RCC 7860 (cell line): ENCODE measurements around the gene KDM4C.

ENCODE experiments used
- DNase-seq: peaks from one replicate; pipeline ENCODE4 v3.0.0-alpha.2; 2015; ENCODE audit warnings: low spot score
- FAIRE-seq: peaks from 2 replicates; lab custom pipeline; 2012; peaks lifted over from hg19 to GRCh38; lab: Jason Lieb, UNC

The KDM4C gene

GRCh38 chr9:7121055-7121454 lies 363.3 kb downstream of the KDM4C start:
- no peak for FAIRE-seq
- no peak for DNase-seq

- no peak for FAIRE-seq
- no peak for DNase-seq
These were observed 363.9 kb downstream of the KDM4C start for GRCh38 chr9:7121664-7122063.

- FAIRE-seq = no peak
These were observed 366.0 kb downstream of the KDM4C start for GRCh38 chr9:7123743-7124142.

GRCh38 chr9:7125231-7125630 lies 367.5 kb downstream of the KDM4C start:
- DNase-seq (no peak), FAIRE-seq (no peak)

More at GRCh38 chr9:7123743-7124142, 366.0 kb downstream of the KDM4C start:
- peak; percentile 16 for DNase-seq

GRCh38 chr9:7129391-7129790 lies 371.6 kb downstream of the KDM4C start:
- DNase-seq (peak; percentile 20), FAIRE-seq (no peak)

GRCh38 chr9:7130266-7130820 lies 372.6 kb downstream of the KDM4C start:
- DNase-seq = no peak
- no peak for FAIRE-seq

- DNase-seq (no peak), FAIRE-seq (no peak)
These were observed 374.8 kb downstream of the KDM4C start for GRCh38 chr9:7132605-7133004.

- no peak for DNase-seq
- FAIRE-seq = no peak
These were observed 378.0 kb downstream of the KDM4C start for GRCh38 chr9:7135735-7136134.

- FAIRE-seq (no peak), DNase-seq (no peak)
These were observed 379.3 kb downstream of the KDM4C start for GRCh38 chr9:7137040-7137439.

GRCh38 chr9:7137571-7137970 lies 379.8 kb downstream of the KDM4C start:
- no peak for DNase-seq
- no peak for FAIRE-seq

- FAIRE-seq = no peak
These were observed 382.1 kb downstream of the KDM4C start for GRCh38 chr9:7139886-7140285.

GRCh38 chr9:7140401-7140800 lies 382.6 kb downstream of the KDM4C start:
- DNase-seq (no peak), FAIRE-seq (no peak)

More at GRCh38 chr9:7139886-7140285, 382.1 kb downstream of the KDM4C start:
- no peak for DNase-seq

- FAIRE-seq = no peak
- no peak for DNase-seq
These were observed 385.9 kb downstream of the KDM4C start for GRCh38 chr9:7143645-7144200.

GRCh38 chr9:7144265-7145046 lies 386.7 kb downstream of the KDM4C start:
- DNase-seq (no peak), FAIRE-seq (no peak)

GRCh38 chr9:7145361-7146069 lies 387.7 kb downstream of the KDM4C start:
- DNase-seq (no peak), FAIRE-seq (no peak)

- FAIRE-seq = no peak
- no peak for DNase-seq
These were observed 388.8 kb downstream of the KDM4C start for GRCh38 chr9:7146582-7146981.

GRCh38 chr9:7147121-7148090 lies 389.6 kb downstream of the KDM4C start:
- FAIRE-seq (no peak), DNase-seq (no peak)

GRCh38 chr9:7148243-7148765 lies 390.5 kb downstream of the KDM4C start:
- FAIRE-seq (no peak), DNase-seq (no peak)

GRCh38 chr9:7149258-7149657 lies 391.5 kb downstream of the KDM4C start:
- DNase-seq (no peak), FAIRE-seq (no peak)
